WTC11 (cell line): ENCODE results near the gene LMF1. TPM values are rescaled to one million over a fixed set of nuclear protein-coding genes. Genes with fewer than 3 reads are reported as not detected.

ENCODE experiments used
- ATAC-seq: fragments of 200-7000 bp; cut with Tn5 transposase; 2 replicates; pipeline ENCODE4 v1.10.0; 2021; ENCODE audit warnings: mild to moderate bottlenecking, moderate library complexity
- CTCF ChIA-PET: fragments of 300-600 bp; sonication (Branson Sonifier 250); formaldehyde crosslinking; loops from one replicate; lab custom pipeline; 2021; ENCODE audit warnings: antibody characterized with exemption; lab: Charles Lee
- POLR2A ChIA-PET: fragments of 350-600 bp; sonication (Branson Sonifier 250); formaldehyde crosslinking; loops from one replicate; lab custom pipeline; 2021; ENCODE audit warnings: antibody characterized with exemption; lab: Charles Lee
- DNase-seq: peaks from one replicate; pipeline ENCODE4 v3.0.0; 2021; ENCODE audit warnings: low spot score
- H3K27ac Mint-ChIP-seq: 2 replicates; pipeline ENCODE4 v1.8.0; 2021; ENCODE audit warnings: mixed read lengths
- H3K27me3 Mint-ChIP-seq: 2 replicates; pipeline ENCODE4 v1.8.0; 2021; ENCODE audit warnings: low read depth, mild to moderate bottlenecking, moderate library complexity, mixed read lengths
- H3K36me3 Mint-ChIP-seq: 2 replicates; pipeline ENCODE4 v1.8.0; 2021; ENCODE audit warnings: mixed read lengths
- H3K4me1 Mint-ChIP-seq: 2 replicates; pipeline ENCODE4 v1.8.0; 2022; ENCODE audit warnings: mixed read lengths
- H3K4me3 Mint-ChIP-seq: 2 replicates; pipeline ENCODE4 v1.8.0; 2021; ENCODE audit warnings: mild to moderate bottlenecking, moderate library complexity, mixed read lengths
- H3K9me3 Mint-ChIP-seq: 2 replicates; pipeline ENCODE4 v1.8.0; 2021; ENCODE audit warnings: mixed read lengths
- AR ChIP-seq: fragments of 250-450 bp; sonication (Bioruptor Pico); IDR thresholded peaks from 2 replicates; pipeline ENCODE4 v1.9.0; 2021; ENCODE audit warnings: mild to moderate bottlenecking
- ATF1 ChIP-seq: sonication (generic); formaldehyde crosslinking; IDR thresholded peaks from 2 replicates; pipeline ENCODE4 v1.8.1; 2023; ENCODE audit warnings: mild to moderate bottlenecking, moderate library complexity, missing genetic modification reagents
- CDX4 ChIP-seq: fragments of 250-450 bp; sonication (Bioruptor Pico); IDR thresholded peaks from 2 replicates; pipeline ENCODE4 v1.9.0; 2021; ENCODE audit warnings: moderate library complexity, mild to moderate bottlenecking, inconsistent platforms, borderline replicate concordance
- CREB1 ChIP-seq: sonication (generic); formaldehyde crosslinking; IDR thresholded peaks from 2 replicates; pipeline ENCODE4 v1.8.0; 2023; ENCODE audit warnings: mild to moderate bottlenecking, missing genetic modification reagents
- E2F1 ChIP-seq: sonication (generic); formaldehyde crosslinking; IDR thresholded peaks from 2 replicates; pipeline ENCODE4 v1.8.0; 2022; ENCODE audit warnings: mild to moderate bottlenecking, missing genetic modification reagents
- FOXK1 ChIP-seq: sonication (generic); formaldehyde crosslinking; IDR thresholded peaks from 2 replicates; pipeline ENCODE4 v1.8.0; 2022; ENCODE audit warnings: mild to moderate bottlenecking, moderate library complexity, missing genetic modification reagents
- FOXP1 ChIP-seq: sonication (generic); formaldehyde crosslinking; IDR thresholded peaks from 2 replicates; pipeline ENCODE4 v1.8.0; 2022; ENCODE audit warnings: missing genetic modification reagents, mild to moderate bottlenecking, moderate library complexity, borderline replicate concordance
- GRHL2 ChIP-seq: fragments of 250-450 bp; sonication (Bioruptor Pico); IDR thresholded peaks from 2 replicates; pipeline ENCODE4 v1.8.0; 2022; ENCODE audit warnings: mild to moderate bottlenecking, moderate library complexity; ENCODE audit not compliant: insufficient replicate concordance, severe bottlenecking
- IRF2 ChIP-seq: sonication (generic); formaldehyde crosslinking; IDR thresholded peaks from 2 replicates; pipeline ENCODE4 v1.8.0; 2022; ENCODE audit warnings: low read depth, missing genetic modification reagents, borderline replicate concordance
- KAT7 ChIP-seq: sonication (generic); formaldehyde crosslinking; IDR thresholded peaks from 2 replicates; pipeline ENCODE4 v1.8.1; 2023; ENCODE audit warnings: missing genetic modification reagents, mild to moderate bottlenecking, borderline replicate concordance
- MXD4 ChIP-seq: fragments of 250-450 bp; sonication (Bioruptor Pico); IDR thresholded peaks from 2 replicates; pipeline ENCODE4 v1.8.0; 2021; ENCODE audit warnings: mild to moderate bottlenecking, moderate library complexity, borderline replicate concordance
- MYBL2 ChIP-seq: sonication (generic); formaldehyde crosslinking; IDR thresholded peaks from 2 replicates; pipeline ENCODE4 v1.8.1; 2023; ENCODE audit warnings: mild to moderate bottlenecking, moderate library complexity, missing genetic modification reagents
- NFATC4 ChIP-seq: fragments of 250-450 bp; sonication (Bioruptor Pico); IDR thresholded peaks from 2 replicates; pipeline ENCODE4 v1.9.0; 2021; ENCODE audit warnings: mild to moderate bottlenecking
- NR2C2 ChIP-seq: sonication (generic); formaldehyde crosslinking; IDR thresholded peaks from 2 replicates; pipeline ENCODE4 v1.8.0; 2022; ENCODE audit warnings: mild to moderate bottlenecking, missing genetic modification reagents
- SMAD3 ChIP-seq: sonication (generic); formaldehyde crosslinking; IDR thresholded peaks from 2 replicates; pipeline ENCODE4 v1.8.0; 2022; ENCODE audit warnings: missing genetic modification reagents, mild to moderate bottlenecking, borderline replicate concordance
- TEAD1 ChIP-seq: sonication (generic); formaldehyde crosslinking; IDR thresholded peaks from 2 replicates; pipeline ENCODE4 v1.8.0; 2022; ENCODE audit warnings: mild to moderate bottlenecking, missing genetic modification reagents
- ZNF121 ChIP-seq: sonication (generic); formaldehyde crosslinking; IDR thresholded peaks from 2 replicates; pipeline ENCODE4 v1.8.0; 2023; ENCODE audit warnings: missing genetic modification reagents
- total RNA-seq: library from RNA; stranded (reverse); gene quantifications from 3 replicates; pipeline ENCODE4 v1.2.3, GENCODE V29; 2021
- TF ChIP-seq, protein P1 (sequence below): sonication (generic); formaldehyde crosslinking; IDR thresholded peaks from 2 replicates; pipeline ENCODE4 v1.8.1; 2023; ENCODE audit warnings: mild to moderate bottlenecking, missing genetic modification reagents, moderate library complexity
- TF ChIP-seq, protein P2 (sequence below): fragments of 250-450 bp; sonication (Bioruptor Pico); IDR thresholded peaks from 2 replicates; pipeline ENCODE4 v2.1.2; 2022; ENCODE audit warnings: mild to moderate bottlenecking, moderate library complexity
- TF ChIP-seq, protein P3 (sequence below): fragments of 250-450 bp; sonication (Bioruptor Pico); IDR thresholded peaks from 2 replicates; pipeline ENCODE4 v1.9.0; 2021; ENCODE audit warnings: mild to moderate bottlenecking
- TF ChIP-seq, protein P4 (sequence below): sonication (generic); formaldehyde crosslinking; IDR thresholded peaks from 2 replicates; pipeline ENCODE4 v1.8.1; 2023; ENCODE audit warnings: mild to moderate bottlenecking, missing genetic modification reagents

Gene LMF1
- total RNA-seq, 1 experiment from 2014 or later: 10.5 TPM

GRCh38 chr16:872436-873242 is 98.1 kb downstream of the LMF1 start (continued):
- TF ChIP-seq FOXP1 (CRISPR knock-in tag) (no peak), ATF1 (CRISPR knock-in tag) (no peak), TEAD1 (CRISPR knock-in tag) (no peak), FOXK1 (CRISPR knock-in tag) (no peak), CDX4 (CRISPR knock-in tag) (no peak), KAT7 (no peak), E2F1 (no peak)
- TF ChIP-seq, protein P1, sequence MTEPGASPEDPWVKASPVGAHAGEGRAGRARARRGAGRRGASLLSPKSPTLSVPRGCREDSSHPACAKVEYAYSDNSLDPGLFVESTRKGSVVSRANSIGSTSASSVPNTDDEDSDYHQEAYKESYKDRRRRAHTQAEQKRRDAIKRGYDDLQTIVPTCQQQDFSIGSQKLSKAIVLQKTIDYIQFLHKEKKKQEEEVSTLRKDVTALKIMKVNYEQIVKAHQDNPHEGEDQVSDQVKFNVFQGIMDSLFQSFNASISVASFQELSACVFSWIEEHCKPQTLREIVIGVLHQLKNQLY: no peak

DNA sequence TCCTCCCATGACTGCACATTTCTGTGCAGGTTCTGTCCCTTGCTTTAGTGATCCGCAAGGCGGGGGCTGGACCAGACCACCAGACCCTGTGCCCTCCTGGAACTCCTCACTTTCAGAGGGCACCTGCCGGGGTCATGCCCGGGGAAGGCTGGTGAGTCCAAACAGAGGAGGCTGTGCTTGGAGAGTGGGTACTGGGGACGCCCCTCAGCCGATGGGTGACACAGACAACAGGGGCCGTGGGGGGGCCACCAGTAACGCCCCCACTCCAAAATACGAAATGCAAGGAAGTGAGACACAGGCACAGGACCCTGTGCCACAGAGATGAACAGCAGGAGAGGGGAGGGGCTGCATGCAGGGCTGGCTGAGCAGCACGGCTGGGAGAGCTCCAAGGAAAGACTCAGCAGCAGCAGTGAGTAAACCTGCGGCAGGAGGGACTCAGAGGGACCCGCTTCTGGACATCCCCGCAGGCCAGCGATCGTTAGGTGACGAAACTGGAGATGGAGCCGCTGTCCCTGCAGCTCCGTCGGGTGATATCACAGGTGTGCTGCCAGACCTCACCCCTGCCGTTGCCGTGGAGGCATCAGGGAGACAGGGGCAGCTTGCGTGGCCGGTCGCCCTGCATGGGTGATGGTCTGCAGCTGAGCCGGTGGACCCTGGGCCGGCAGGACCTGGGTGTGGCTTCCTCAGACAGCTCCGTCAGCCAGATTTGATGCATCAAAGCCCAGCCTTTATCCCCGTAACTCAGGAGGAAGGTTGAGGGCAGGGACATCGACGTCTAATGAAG is 99.0 kb downstream of the LMF1 start:
- H3K9me3 Mint-ChIP-seq: no peaks in the 10 kb centered on the region
- H3K36me3 Mint-ChIP-seq: no peaks in the 10 kb centered on the region
- no peak overlapping the region for H3K27ac Mint-ChIP-seq
- H3K27me3 Mint-ChIP-seq: no peaks in the 10 kb centered on the region
- no peak overlapping the region for H3K4me3 Mint-ChIP-seq
- DNase-seq (no peak), ATAC-seq (no peak)
- ChIA-PET CTCF (interaction anchor here (0.9 to 1.4 kb wide), 2 partner anchors 50 to 185 kb away, joined by 3 read pairs; no protein-coding TSS in a partner anchor), POLR2A (no interaction called here)
- no peaks in the 10 kb centered on the region for H3K4me1 Mint-ChIP-seq
- no peak for TF ChIP-seq NR2C2 (CRISPR knock-in tag)
- TF ChIP-seq SMAD3 (CRISPR knock-in tag): no peak
- no peak for TF ChIP-seq GRHL2 (CRISPR knock-in tag)
- TF ChIP-seq MYBL2 (CRISPR knock-in tag): no peak
- TF ChIP-seq AR (CRISPR knock-in tag): no peak
- TF ChIP-seq, protein P2, sequence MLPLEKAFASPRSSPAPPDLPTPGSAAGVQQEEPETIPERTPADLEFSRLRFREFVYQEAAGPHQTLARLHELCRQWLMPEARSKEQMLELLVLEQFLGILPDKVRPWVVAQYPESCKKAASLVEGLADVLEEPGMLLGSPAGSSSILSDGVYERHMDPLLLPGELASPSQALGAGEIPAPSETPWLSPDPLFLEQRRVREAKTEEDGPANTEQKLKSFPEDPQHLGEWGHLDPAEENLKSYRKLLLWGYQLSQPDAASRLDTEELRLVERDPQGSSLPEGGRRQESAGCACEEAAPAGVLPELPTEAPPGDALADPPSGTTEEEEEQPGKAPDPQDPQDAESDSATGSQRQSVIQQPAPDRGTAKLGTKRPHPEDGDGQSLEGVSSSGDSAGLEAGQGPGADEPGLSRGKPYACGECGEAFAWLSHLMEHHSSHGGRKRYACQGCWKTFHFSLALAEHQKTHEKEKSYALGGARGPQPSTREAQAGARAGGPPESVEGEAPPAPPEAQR (CRISPR knock-in tag): no peak
- no peak for TF ChIP-seq ZNF121 (CRISPR knock-in tag)
- no peak for TF ChIP-seq NFATC4
- no peak for TF ChIP-seq CREB1 (CRISPR knock-in tag)
- TF ChIP-seq, protein P3, sequence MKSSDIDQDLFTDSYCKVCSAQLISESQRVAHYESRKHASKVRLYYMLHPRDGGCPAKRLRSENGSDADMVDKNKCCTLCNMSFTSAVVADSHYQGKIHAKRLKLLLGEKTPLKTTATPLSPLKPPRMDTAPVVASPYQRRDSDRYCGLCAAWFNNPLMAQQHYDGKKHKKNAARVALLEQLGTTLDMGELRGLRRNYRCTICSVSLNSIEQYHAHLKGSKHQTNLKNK: no peak
- TF ChIP-seq MXD4 (CRISPR knock-in tag): no peak
- no peak for TF ChIP-seq FOXK1 (CRISPR knock-in tag)
- TF ChIP-seq IRF2 (CRISPR knock-in tag): no peak
- TF ChIP-seq, protein P4, sequence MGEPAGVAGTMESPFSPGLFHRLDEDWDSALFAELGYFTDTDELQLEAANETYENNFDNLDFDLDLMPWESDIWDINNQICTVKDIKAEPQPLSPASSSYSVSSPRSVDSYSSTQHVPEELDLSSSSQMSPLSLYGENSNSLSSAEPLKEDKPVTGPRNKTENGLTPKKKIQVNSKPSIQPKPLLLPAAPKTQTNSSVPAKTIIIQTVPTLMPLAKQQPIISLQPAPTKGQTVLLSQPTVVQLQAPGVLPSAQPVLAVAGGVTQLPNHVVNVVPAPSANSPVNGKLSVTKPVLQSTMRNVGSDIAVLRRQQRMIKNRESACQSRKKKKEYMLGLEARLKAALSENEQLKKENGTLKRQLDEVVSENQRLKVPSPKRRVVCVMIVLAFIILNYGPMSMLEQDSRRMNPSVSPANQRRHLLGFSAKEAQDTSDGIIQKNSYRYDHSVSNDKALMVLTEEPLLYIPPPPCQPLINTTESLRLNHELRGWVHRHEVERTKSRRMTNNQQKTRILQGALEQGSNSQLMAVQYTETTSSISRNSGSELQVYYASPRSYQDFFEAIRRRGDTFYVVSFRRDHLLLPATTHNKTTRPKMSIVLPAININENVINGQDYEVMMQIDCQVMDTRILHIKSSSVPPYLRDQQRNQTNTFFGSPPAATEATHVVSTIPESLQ: no peak
